ENCODE results near the gene POU6F2. TPM values are rescaled to one million over a fixed set of nuclear protein-coding genes. Genes with fewer than 3 reads are reported as not detected.
"Not testable (repeated sequence)": the region's sequence is repeated elsewhere in the genome, so short reads cannot be mapped to it uniquely, and the experiment has no call there.

Gene POU6F2
- 0.42 and 1.4 TPM in 2 replicates for total RNA-seq (2014; rRNA removed; shearing (Covaris generic))

GRCh38 chr7:38977685-38978084, at the start of gene POU6F2:
POU6F2 (plus strand) TSS chr7:38977909; CDS start chr7:38977954, 45 bp downstream.
- no peak for DNase-seq (ENCODE audit: low read depth)

- no peak for DNase-seq (ENCODE audit: low read depth)
These were observed 49.2 kb upstream of the POU6F2 start for GRCh38 chr7:38928506-38928905.

- peak; percentile 25 for DNase-seq (ENCODE audit: low read depth)
These were observed 48.1 kb upstream of the POU6F2 start for GRCh38 chr7:38929460-38930171.

- DNase-seq (ENCODE audit: low read depth) = peak; percentile 70
These were observed 45.1 kb upstream of the POU6F2 start for GRCh38 chr7:38932509-38933168.

- DNase-seq (ENCODE audit: low read depth) = peak; percentile 52
These were observed 43.7 kb upstream of the POU6F2 start for GRCh38 chr7:38934051-38934450.

GRCh38 chr7:38934536-38934935, 43.2 kb upstream of the POU6F2 start:
- peak; percentile 91 for DNase-seq (ENCODE audit: low read depth)

DNA sequence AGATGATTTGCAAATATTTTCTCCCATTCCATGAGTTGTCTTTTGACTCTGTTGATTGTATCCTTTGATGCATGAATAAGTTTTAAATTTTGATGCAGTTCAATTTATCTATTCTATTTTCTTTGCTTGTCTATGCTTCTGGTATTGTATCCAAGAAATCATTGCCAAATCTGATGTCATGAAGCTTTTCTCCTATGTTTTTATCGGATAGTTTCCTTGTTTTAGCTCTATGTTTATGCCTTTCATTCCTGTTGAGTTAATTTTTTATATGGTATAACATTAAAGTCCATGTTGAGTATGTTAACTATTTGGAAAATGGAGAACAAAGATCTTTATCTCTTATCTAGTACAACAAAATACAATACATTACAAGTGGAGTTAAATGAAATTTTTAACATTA, 41.1 kb upstream of the POU6F2 start:
- DNase-seq (ENCODE audit: low read depth) = no peak

GRCh38 chr7:38938001-38938485, 39.7 kb upstream of the POU6F2 start:
- DNase-seq (ENCODE audit: low read depth) = no peak

DNA sequence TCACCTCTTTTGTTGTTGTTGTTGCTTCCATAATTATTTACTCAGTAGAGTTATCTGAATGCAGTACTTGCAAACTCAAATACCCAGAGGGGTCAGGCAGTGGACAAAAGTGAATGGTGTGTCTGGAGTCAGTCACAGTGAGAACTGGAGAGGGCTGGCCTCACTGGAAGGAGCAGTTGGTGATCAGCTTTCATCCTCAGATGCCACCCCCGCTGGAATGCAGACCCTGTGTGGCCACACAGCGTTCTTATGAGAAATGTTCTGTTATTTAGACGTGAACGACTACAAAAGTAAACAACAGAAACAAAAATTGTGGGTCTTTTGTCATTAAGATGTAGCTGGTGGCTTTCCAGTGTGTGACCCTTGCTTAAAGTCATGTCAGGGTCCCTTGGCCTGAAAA, 39.1 kb upstream of the POU6F2 start:
- no peak for DNase-seq (ENCODE audit: low read depth)

DNA sequence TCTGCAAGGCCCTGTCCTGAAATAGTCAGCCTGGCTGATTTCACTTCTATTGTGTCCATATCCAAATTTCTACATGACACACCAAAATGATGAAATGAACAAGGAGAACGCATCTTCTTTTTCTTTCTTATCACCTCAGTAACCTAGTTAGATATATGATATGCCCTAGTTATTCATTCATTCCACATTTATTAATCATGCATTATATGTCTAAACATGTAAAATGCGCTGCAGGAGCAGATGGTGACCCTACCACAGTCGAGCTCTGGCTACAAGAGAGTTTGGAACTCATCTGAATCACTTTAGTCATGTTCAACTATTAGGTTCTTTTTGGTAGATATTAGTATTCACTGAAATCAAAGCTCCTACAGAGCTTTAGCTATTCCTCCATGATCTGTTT, 36.9 kb upstream of the POU6F2 start:
- no peak for DNase-seq (ENCODE audit: low read depth)

- DNase-seq (ENCODE audit: low read depth) = no peak
These were observed 35.2 kb upstream of the POU6F2 start for GRCh38 chr7:38942431-38943051.

DNA sequence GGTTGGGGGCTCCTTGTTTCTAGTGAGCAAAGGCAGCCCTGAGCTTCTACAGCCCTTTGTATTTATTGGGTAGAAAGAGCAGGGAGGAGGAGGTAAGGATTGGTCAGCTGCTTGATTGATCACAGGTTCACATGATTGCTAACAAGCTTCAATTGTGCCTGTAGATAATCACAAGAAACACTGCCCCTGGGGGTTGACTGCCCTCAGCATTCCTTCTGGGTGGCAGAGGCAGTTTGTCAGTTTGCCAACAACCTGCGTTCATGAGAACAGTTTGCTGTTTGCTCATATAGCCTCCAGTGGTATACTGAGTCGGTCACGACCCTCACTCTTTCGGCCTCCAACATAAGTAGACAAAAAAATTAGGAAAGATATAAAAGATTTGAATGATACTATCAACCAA, 30.2 kb upstream of the POU6F2 start:
- not testable (repeated sequence) for DNase-seq (ENCODE audit: low read depth)

DNA sequence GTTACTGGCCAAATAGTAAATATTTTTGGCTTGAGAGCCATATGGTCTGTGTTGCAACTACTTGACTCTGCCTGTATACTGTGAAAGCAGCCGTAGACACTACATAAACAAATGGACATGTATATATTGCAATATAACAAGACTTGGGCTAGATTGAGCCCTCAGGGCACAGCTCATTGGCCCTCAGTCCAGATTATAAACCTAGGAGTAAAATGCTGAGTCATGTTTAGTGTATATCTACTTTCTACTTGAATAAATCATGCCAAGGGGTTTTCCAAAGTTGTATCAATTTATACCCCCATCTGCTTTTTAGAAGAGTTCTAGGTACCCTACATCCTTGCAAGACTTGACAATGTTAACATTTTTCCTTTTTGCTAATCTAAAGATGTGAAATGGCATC, 27.4 kb upstream of the POU6F2 start:
- DNase-seq (ENCODE audit: low read depth) = peak; percentile 22

GRCh38 chr7:38951213-38951612, 26.5 kb upstream of the POU6F2 start:
- DNase-seq (ENCODE audit: low read depth) = no peak

- DNase-seq (ENCODE audit: low read depth) = no peak
These were observed 24.5 kb upstream of the POU6F2 start for GRCh38 chr7:38953227-38953626.

DNA sequence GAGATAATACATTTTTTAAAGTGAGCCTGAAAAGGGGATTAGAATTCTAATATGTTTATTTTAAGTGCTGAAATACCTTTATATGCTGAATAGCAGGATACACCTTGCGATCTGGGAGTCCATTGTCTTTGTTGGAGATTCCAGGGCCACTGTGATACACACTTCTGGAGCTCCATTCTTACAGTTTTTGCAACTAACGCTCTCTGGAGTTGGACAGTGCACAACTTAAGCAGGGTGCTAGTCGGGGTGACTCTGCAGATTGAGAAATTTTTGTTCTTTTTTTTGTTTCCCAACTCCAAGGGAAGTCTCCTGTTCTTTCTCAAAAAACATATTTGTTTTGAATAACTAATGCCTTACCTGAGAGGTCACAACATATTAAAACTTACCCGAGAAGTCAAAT, 23.7 kb upstream of the POU6F2 start:
- no peak for DNase-seq (ENCODE audit: low read depth)

GRCh38 chr7:38955892-38956291, 21.8 kb upstream of the POU6F2 start:
- DNase-seq (ENCODE audit: low read depth) = no peak

GRCh38 chr7:38962028-38962427, 15.7 kb upstream of the POU6F2 start:
- no peak for DNase-seq (ENCODE audit: low read depth)

GRCh38 chr7:38964921-38965320, 12.8 kb upstream of the POU6F2 start:
- no peak for DNase-seq (ENCODE audit: low read depth)

GRCh38 chr7:38973760-38974159, 3.9 kb upstream of the POU6F2 start:
- peak; percentile 64 for DNase-seq (ENCODE audit: low read depth)

- peak; percentile 25 for DNase-seq (ENCODE audit: low read depth)
These were observed 1.7 kb upstream of the POU6F2 start for GRCh38 chr7:38975944-38976392.

GRCh38 chr7:38978491-38978890, 782 bp downstream of the POU6F2 start:
- DNase-seq (ENCODE audit: low read depth) = no peak

DNA sequence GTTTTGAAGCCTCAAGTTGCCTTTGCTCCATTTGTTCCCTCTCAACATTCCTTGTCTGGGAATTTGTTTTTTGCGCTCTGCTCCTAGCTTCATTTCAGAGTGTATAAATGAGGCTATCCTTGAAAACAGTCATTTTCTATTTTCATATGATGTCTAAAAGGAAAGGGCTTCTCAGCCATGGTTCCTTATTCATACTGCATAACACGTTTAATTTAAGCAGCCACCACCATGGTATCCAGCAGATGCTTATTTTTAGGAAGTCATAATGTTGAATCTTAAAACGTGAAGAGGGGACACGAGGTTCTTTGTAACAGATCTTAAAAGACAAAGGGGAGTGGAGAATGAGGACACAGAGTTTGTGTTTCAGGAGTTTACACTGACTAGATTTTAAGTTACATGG, 14.5 kb downstream of the POU6F2 start:
- DNase-seq (ENCODE audit: low read depth) = no peak

All from Daoy (cell line).